Erythroblast (primary cell): Measurements from ENCODE around the gene GPR158.

Experiments used
- GATA1 ChIP-seq: IDR thresholded peaks from 2 replicates; pipeline ENCODE4 v1.6.1; 2011; ENCODE audit warnings: low read depth, mild to moderate bottlenecking, control low read depth, low read length, moderate library complexity
- POLR2A ChIP-seq: IDR thresholded peaks from 2 replicates; pipeline ENCODE4 v1.6.1; 2011; ENCODE audit warnings: mild to moderate bottlenecking, low read length

DNA sequence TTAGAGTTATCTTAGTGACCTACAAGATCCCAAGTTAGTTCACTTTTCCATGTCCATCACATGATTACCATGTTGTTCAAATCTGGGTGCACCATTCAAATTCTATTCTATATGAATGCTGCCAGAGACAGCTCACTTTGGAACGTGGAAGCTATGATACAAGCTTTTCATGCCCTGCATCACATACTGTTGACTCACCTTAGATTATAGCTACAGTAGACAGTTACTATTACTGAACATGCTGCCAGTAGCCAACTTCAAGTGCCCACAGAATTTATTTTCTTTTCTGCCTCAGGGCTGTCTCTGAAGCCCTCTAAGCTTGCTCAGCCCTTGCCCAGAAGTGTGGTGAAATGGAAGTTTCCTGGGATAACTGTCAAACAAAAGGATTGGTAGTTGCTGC, 231.1 kb downstream of the GPR158 start:
- TF ChIP-seq POLR2A, result no peak
- TF ChIP-seq GATA1, result no peak
